ENCODE data around the gene ASTN2.

GRCh38 chr9:116574027-116574679, 840.7 kb downstream of the ASTN2 start:
- no peak for TF ChIP-seq EP300 (IDR thresholded peaks at IDR 0.05)
- TF ChIP-seq CTCF (IDR thresholded peaks at IDR 0.05): no peak

Measured in sigmoid colon (tissue), 4 donors.